HAP-1 (cell line): ENCODE data around the gene ARHGAP29.

Experiments used
- DNase-seq, 2 experiments: peaks; one replicate each; pipeline ENCODE4 v3.0.0-alpha.2; 2016 to 2020; ENCODE audit warnings: low spot score in 2 of 2
- H3K27me3 ChIP-seq: fragments of 250-450 bp; sonication (Bioruptor Pico); 2 replicates; pipeline ENCODE4 v1.5.1; 2020; ENCODE audit warnings: low read depth, mild to moderate bottlenecking, moderate library complexity
- H3K36me3 ChIP-seq: fragments of 250-450 bp; sonication (Bioruptor Pico); replicated peaks from 2 replicates; pipeline ENCODE4 v1.5.1; 2020; ENCODE audit warnings: mild to moderate bottlenecking
- H3K4me1 ChIP-seq: fragments of 250-450 bp; sonication (Bioruptor Pico); 2 replicates; pipeline ENCODE4 v1.5.1; 2020; ENCODE audit warnings: mild to moderate bottlenecking
- H3K4me3 ChIP-seq: fragments of 250-450 bp; sonication (Bioruptor Pico); 2 replicates; pipeline ENCODE4 v1.5.1; 2020; ENCODE audit warnings: mild to moderate bottlenecking, moderate library complexity
- H3K9me3 ChIP-seq: fragments of 250-450 bp; sonication (Bioruptor Pico); 2 replicates; pipeline ENCODE4 v1.5.1; 2020; ENCODE audit warnings: mild to moderate bottlenecking, moderate library complexity
- in situ Hi-C: fragments of 300-500 bp; cut with MboI; formaldehyde crosslinking; loops from 3 replicates; pipeline ENCODE4 v1.14.3; 2020; ENCODE audit warnings: low sequenced_read_pairs, inconsistent platforms, mixed read lengths

The ARHGAP29 gene

GRCh38 chr1:94237291-94238226 is at the start of gene ARHGAP29:
Gene ARHGAP29, minus strand, starts transcription at chr1:94237584. Its CDS starts 5,973 bp downstream, at chr1:94231611.
- peak; percentile 55 to 90 for DNase-seq
- H3K36me3 ChIP-seq: no peaks in the 10 kb centered on the region
- peak within 1 kb of the TSS; percentile 34 for H3K4me3 ChIP-seq
- H3K9me3 ChIP-seq: no peaks in the 10 kb centered on the region
- in situ Hi-C loops: no loop called here
- no peaks in the 10 kb centered on the region for H3K4me1 ChIP-seq
- peaks cover 63% of the 10 kb centered on the region for H3K27me3 ChIP-seq

GRCh38 chr1:94286864-94287437 is 49.6 kb upstream of the ARHGAP29 start:
- no peaks in the 10 kb centered on the region for H3K9me3 ChIP-seq
- in situ Hi-C loops: no loop called here
- no peaks in the 10 kb centered on the region for H3K36me3 ChIP-seq
- H3K27me3 ChIP-seq: peaks cover 19% of the 10 kb centered on the region
- no peak for DNase-seq
- no peak overlapping the region for H3K4me3 ChIP-seq
- no peaks in the 10 kb centered on the region for H3K4me1 ChIP-seq

GRCh38 chr1:94285031-94285654 is 47.8 kb upstream of the ARHGAP29 start:
- Histone ChIP-seq H3K4me1 (no peaks in the 10 kb centered on the region), H3K9me3 (no peaks in the 10 kb centered on the region), H3K4me3 (no peak overlapping the region), H3K36me3 (no peaks in the 10 kb centered on the region), H3K27me3 (peaks cover 15% of the 10 kb centered on the region)
- in situ Hi-C loops: no loop called here
- no peak for DNase-seq

- no peaks in the 10 kb centered on the region for H3K36me3 ChIP-seq
- H3K27me3 ChIP-seq: peaks cover 15% of the 10 kb centered on the region
- H3K4me3 ChIP-seq: no peak overlapping the region
- H3K9me3 ChIP-seq: no peaks in the 10 kb centered on the region
- no peak for DNase-seq
- no peaks in the 10 kb centered on the region for H3K4me1 ChIP-seq
- in situ Hi-C loops: no loop called here
Observed at GRCh38 chr1:94284476-94284875, 47.1 kb upstream of the ARHGAP29 start.

GRCh38 chr1:94283462-94283861 is 46.1 kb upstream of the ARHGAP29 start:
- Histone ChIP-seq H3K36me3 (no peaks in the 10 kb centered on the region), H3K27me3 (peaks cover 16% of the 10 kb centered on the region), H3K4me3 (no peak overlapping the region), H3K9me3 (no peaks in the 10 kb centered on the region), H3K4me1 (no peaks in the 10 kb centered on the region)
- in situ Hi-C loops: no loop called here
- DNase-seq: no peak

GRCh38 chr1:94282143-94282711 is 44.8 kb upstream of the ARHGAP29 start:
- Histone ChIP-seq H3K4me1 (no peaks in the 10 kb centered on the region), H3K4me3 (no peak overlapping the region), H3K9me3 (no peaks in the 10 kb centered on the region), H3K27me3 (peaks cover 16% of the 10 kb centered on the region), H3K36me3 (no peaks in the 10 kb centered on the region)
- no peak for DNase-seq
- in situ Hi-C loops: no loop called here

GRCh38 chr1:94281361-94282142 is 44.2 kb upstream of the ARHGAP29 start:
- in situ Hi-C loops: no loop called here

GRCh38 chr1:94280541-94280940 is 43.2 kb upstream of the ARHGAP29 start:
- H3K4me1 ChIP-seq: no peaks in the 10 kb centered on the region
- DNase-seq: no peak
- in situ Hi-C loops: no loop called here

More at GRCh38 chr1:94281361-94282142, 44.2 kb upstream of the ARHGAP29 start:
- H3K4me1 ChIP-seq: no peaks in the 10 kb centered on the region
- H3K27me3 ChIP-seq: peaks cover 16% of the 10 kb centered on the region
- no peaks in the 10 kb centered on the region for H3K9me3 ChIP-seq
- H3K4me3 ChIP-seq: no peak overlapping the region
- H3K36me3 ChIP-seq: no peaks in the 10 kb centered on the region
- no peak for DNase-seq

GRCh38 chr1:94279462-94279861 is 42.1 kb upstream of the ARHGAP29 start:
- Histone ChIP-seq H3K4me1 (no peaks in the 10 kb centered on the region), H3K9me3 (no peaks in the 10 kb centered on the region), H3K27me3 (peaks cover 11% of the 10 kb centered on the region), H3K36me3 (no peaks in the 10 kb centered on the region), H3K4me3 (no peak overlapping the region)
- DNase-seq: no peak
- in situ Hi-C loops: no loop called here

More at GRCh38 chr1:94280541-94280940, 43.2 kb upstream of the ARHGAP29 start:
- no peaks in the 10 kb centered on the region for H3K36me3 ChIP-seq
- H3K27me3 ChIP-seq: peaks cover 16% of the 10 kb centered on the region
- no peak overlapping the region for H3K4me3 ChIP-seq
- H3K9me3 ChIP-seq: no peaks in the 10 kb centered on the region

GRCh38 chr1:94279038-94279437 is 41.7 kb upstream of the ARHGAP29 start:
- in situ Hi-C loops: no loop called here
- H3K4me1 ChIP-seq: no peaks in the 10 kb centered on the region
- no peak for DNase-seq

GRCh38 chr1:94276988-94277434 is 39.6 kb upstream of the ARHGAP29 start:
- no peak overlapping the region for H3K4me3 ChIP-seq
- no peaks in the 10 kb centered on the region for H3K4me1 ChIP-seq
- no peaks in the 10 kb centered on the region for H3K36me3 ChIP-seq
- no peaks in the 10 kb centered on the region for H3K9me3 ChIP-seq
- H3K27me3 ChIP-seq: peaks cover 4% of the 10 kb centered on the region; the same call in 1 of the 2 replicates
- DNase-seq: no peak
- in situ Hi-C loops: no loop called here

More at GRCh38 chr1:94279038-94279437, 41.7 kb upstream of the ARHGAP29 start:
- Histone ChIP-seq H3K4me3 (no peak overlapping the region), H3K9me3 (no peaks in the 10 kb centered on the region), H3K27me3 (peaks cover 7% of the 10 kb centered on the region; the same call in 1 of the 2 replicates), H3K36me3 (no peaks in the 10 kb centered on the region)

GRCh38 chr1:94275083-94275482 is 37.7 kb upstream of the ARHGAP29 start:
- no peaks in the 10 kb centered on the region for H3K36me3 ChIP-seq
- H3K9me3 ChIP-seq: no peaks in the 10 kb centered on the region
- in situ Hi-C loops: no loop called here
- no peak for DNase-seq
- H3K27me3 ChIP-seq: peaks cover 4% of the 10 kb centered on the region; the same call in 1 of the 2 replicates
- H3K4me1 ChIP-seq: no peaks in the 10 kb centered on the region
- H3K4me3 ChIP-seq: no peak overlapping the region

GRCh38 chr1:94274561-94274960 is 37.2 kb upstream of the ARHGAP29 start:
- no peaks in the 10 kb centered on the region for H3K36me3 ChIP-seq
- no peak for DNase-seq
- no peak overlapping the region for H3K4me3 ChIP-seq
- in situ Hi-C loops: no loop called here
- no peaks in the 10 kb centered on the region for H3K9me3 ChIP-seq
- no peaks in the 10 kb centered on the region for H3K4me1 ChIP-seq
- peaks cover 4% of the 10 kb centered on the region; the same call in 1 of the 2 replicates for H3K27me3 ChIP-seq
